ENCODE measurements around the gene ERGIC1. TPM values are rescaled to one million over a fixed set of nuclear protein-coding genes. Genes with fewer than 3 reads are reported as not detected.

The ERGIC1 gene
- total RNA-seq, 1 experiment from 2014 or later: 89.8 TPM

DNA sequence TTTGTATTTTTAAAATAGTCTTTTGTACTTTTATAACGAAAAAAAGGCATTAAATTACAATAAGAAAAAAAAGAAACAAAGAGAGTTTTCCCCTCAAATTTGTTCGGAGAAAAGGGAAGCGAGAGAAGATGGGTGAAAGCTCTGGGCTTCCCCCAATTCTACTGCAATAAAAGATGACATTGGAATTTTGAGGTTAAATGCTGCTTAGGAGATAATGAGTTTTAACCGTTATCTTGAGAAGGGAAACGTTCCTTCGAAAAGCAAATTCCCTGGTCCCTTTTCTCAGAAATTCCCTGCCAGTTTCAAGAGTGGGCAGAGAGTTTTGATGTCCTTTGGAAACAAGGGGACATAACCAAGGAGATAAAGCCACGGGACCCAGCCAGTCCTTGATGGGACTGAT is 18.4 kb upstream of the ERGIC1 start:
- POLR2A ChIA-PET: interaction anchor here (0.5 kb wide), 1 partner anchor 8 kb away, joined by 3 read pairs; no protein-coding TSS in a partner anchor
- no peaks in the 10 kb centered on the region for H3K36me3 Mint-ChIP-seq
- ATAC-seq (no peak), DNase-seq (ENCODE audit: low spot score) (no peak)
- peaks cover 26% of the 10 kb centered on the region for H3K27me3 Mint-ChIP-seq (ENCODE audit: low read depth)
- H3K4me3 Mint-ChIP-seq: no peak overlapping the region
- no peaks in the 10 kb centered on the region for H3K9me3 Mint-ChIP-seq
- no peak for TF ChIP-seq MYBL2 (CRISPR knock-in tag; IDR thresholded peaks at IDR 0.05)
- TF ChIP-seq, protein P1, sequence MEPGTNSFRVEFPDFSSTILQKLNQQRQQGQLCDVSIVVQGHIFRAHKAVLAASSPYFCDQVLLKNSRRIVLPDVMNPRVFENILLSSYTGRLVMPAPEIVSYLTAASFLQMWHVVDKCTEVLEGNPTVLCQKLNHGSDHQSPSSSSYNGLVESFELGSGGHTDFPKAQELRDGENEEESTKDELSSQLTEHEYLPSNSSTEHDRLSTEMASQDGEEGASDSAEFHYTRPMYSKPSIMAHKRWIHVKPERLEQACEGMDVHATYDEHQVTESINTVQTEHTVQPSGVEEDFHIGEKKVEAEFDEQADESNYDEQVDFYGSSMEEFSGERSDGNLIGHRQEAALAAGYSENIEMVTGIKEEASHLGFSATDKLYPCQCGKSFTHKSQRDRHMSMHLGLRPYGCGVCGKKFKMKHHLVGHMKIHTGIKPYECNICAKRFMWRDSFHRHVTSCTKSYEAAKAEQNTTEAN (CRISPR knock-in tag; IDR thresholded peaks at IDR 0.05): no peak
- TF ChIP-seq ZBTB21 (CRISPR knock-in tag; IDR thresholded peaks at IDR 0.05; ENCODE audit: borderline replicate concordance): no peak
- TF ChIP-seq FOXK1 (CRISPR knock-in tag; IDR thresholded peaks at IDR 0.05): no peak
- TF ChIP-seq ZNF396 (CRISPR knock-in tag; IDR thresholded peaks at IDR 0.05; ENCODE audit: borderline replicate concordance): no peak
- TF ChIP-seq TP53 (CRISPR knock-in tag; IDR thresholded peaks at IDR 0.05): no peak
- no peak for TF ChIP-seq SOX15 (CRISPR knock-in tag; IDR thresholded peaks at IDR 0.05)
- TF ChIP-seq OVOL2 (CRISPR knock-in tag; IDR thresholded peaks at IDR 0.05; ENCODE audit: borderline replicate concordance): no peak
- TF ChIP-seq, protein P2, sequence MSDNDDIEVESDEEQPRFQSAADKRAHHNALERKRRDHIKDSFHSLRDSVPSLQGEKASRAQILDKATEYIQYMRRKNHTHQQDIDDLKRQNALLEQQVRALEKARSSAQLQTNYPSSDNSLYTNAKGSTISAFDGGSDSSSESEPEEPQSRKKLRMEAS (CRISPR knock-in tag; IDR thresholded peaks at IDR 0.05): no peak
- TF ChIP-seq, protein P3, sequence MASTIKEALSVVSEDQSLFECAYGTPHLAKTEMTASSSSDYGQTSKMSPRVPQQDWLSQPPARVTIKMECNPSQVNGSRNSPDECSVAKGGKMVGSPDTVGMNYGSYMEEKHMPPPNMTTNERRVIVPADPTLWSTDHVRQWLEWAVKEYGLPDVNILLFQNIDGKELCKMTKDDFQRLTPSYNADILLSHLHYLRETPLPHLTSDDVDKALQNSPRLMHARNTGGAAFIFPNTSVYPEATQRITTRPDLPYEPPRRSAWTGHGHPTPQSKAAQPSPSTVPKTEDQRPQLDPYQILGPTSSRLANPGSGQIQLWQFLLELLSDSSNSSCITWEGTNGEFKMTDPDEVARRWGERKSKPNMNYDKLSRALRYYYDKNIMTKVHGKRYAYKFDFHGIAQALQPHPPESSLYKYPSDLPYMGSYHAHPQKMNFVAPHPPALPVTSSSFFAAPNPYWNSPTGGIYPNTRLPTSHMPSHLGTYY (CRISPR knock-in tag; IDR thresholded peaks at IDR 0.05): no peak
- TF ChIP-seq ELF4 (CRISPR knock-in tag; IDR thresholded peaks at IDR 0.05; ENCODE audit: low read depth): no peak
- TF ChIP-seq, protein P4, sequence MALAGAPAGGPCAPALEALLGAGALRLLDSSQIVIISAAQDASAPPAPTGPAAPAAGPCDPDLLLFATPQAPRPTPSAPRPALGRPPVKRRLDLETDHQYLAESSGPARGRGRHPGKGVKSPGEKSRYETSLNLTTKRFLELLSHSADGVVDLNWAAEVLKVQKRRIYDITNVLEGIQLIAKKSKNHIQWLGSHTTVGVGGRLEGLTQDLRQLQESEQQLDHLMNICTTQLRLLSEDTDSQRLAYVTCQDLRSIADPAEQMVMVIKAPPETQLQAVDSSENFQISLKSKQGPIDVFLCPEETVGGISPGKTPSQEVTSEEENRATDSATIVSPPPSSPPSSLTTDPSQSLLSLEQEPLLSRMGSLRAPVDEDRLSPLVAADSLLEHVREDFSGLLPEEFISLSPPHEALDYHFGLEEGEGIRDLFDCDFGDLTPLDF (CRISPR knock-in tag; IDR thresholded peaks at IDR 0.05): no peak
- no peak for TF ChIP-seq GRHL2 (CRISPR knock-in tag; IDR thresholded peaks at IDR 0.05; ENCODE audit: insufficient replicate concordance, severe bottlenecking)
- TF ChIP-seq, protein P5, sequence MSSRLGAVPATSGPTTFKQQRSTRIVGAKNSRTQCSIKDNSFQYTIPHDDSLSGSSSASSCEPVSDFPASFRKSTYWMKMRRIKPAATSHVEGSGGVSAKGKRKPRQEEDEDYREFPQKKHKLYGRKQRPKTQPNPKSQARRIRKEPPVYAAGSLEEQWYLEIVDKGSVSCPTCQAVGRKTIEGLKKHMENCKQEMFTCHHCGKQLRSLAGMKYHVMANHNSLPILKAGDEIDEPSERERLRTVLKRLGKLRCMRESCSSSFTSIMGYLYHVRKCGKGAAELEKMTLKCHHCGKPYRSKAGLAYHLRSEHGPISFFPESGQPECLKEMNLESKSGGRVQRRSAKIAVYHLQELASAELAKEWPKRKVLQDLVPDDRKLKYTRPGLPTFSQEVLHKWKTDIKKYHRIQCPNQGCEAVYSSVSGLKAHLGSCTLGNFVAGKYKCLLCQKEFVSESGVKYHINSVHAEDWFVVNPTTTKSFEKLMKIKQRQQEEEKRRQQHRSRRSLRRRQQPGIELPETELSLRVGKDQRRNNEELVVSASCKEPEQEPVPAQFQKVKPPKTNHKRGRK (CRISPR knock-in tag; IDR thresholded peaks at IDR 0.05; ENCODE audit: borderline replicate concordance): no peak
- no peak for TF ChIP-seq SMAD3 (CRISPR knock-in tag; IDR thresholded peaks at IDR 0.05; ENCODE audit: borderline replicate concordance)
- TF ChIP-seq NR1H2 (CRISPR knock-in tag; IDR thresholded peaks at IDR 0.05): no peak
- TF ChIP-seq, protein P6, sequence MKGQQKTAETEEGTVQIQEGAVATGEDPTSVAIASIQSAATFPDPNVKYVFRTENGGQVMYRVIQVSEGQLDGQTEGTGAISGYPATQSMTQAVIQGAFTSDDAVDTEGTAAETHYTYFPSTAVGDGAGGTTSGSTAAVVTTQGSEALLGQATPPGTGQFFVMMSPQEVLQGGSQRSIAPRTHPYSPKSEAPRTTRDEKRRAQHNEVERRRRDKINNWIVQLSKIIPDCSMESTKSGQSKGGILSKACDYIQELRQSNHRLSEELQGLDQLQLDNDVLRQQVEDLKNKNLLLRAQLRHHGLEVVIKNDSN (CRISPR knock-in tag; IDR thresholded peaks at IDR 0.05): no peak
- no peak for TF ChIP-seq CREB1 (CRISPR knock-in tag; IDR thresholded peaks at IDR 0.05)
- CTCF ChIA-PET: no interaction called here
- no peaks in the 10 kb centered on the region for H3K4me1 Mint-ChIP-seq
- no peak overlapping the region for H3K27ac Mint-ChIP-seq

DNA sequence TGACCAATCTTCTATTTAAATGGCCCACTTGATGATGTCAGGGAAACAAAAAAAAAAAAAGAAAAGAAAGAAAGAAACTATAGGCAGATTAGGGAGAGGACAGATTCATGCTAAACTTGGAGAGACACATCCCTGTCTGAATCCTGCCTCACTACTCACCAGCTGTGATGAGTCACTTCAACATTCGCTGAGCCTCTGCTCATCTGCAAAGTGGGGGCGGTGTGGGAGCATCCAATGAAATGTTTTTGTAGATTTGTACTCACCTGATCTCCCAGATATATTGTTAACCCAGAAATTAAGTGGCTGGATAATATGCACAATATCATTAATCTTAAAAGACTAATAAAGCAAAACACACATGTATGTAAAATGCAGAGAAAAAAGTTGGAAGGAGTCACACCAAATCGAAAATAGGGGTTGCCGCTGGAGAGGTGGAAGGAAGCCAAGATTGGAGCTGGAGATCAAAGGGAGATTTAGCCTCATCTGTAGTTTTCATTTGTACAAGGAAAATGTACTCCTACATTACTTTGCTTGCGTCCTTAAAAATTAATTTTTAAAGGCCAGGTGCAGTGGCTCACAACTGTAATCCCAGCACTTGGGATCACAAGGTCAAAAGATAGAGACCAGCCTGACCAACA is 17.0 kb upstream of the ERGIC1 start:
- peaks cover 35% of the 10 kb centered on the region for H3K27me3 Mint-ChIP-seq (ENCODE audit: low read depth)
- H3K27ac Mint-ChIP-seq: no peak overlapping the region
- no peaks in the 10 kb centered on the region for H3K9me3 Mint-ChIP-seq
- no peaks in the 10 kb centered on the region for H3K36me3 Mint-ChIP-seq
- no peak for DNase-seq (ENCODE audit: low spot score)
- H3K4me1 Mint-ChIP-seq: no peaks in the 10 kb centered on the region
- ChIA-PET POLR2A (no interaction called here), CTCF (no interaction called here)
- ATAC-seq: no peak
- no peak overlapping the region for H3K4me3 Mint-ChIP-seq
- TF ChIP-seq, protein P3 (CRISPR knock-in tag; IDR thresholded peaks at IDR 0.05): no peak
- TF ChIP-seq CREB1 (CRISPR knock-in tag; IDR thresholded peaks at IDR 0.05) (no peak), ELF4 (CRISPR knock-in tag; IDR thresholded peaks at IDR 0.05; ENCODE audit: low read depth) (no peak), ATF1 (CRISPR knock-in tag; IDR thresholded peaks at IDR 0.05) (no peak), JUN (CRISPR knock-in tag; IDR thresholded peaks at IDR 0.05) (no peak), ZNF232 (CRISPR knock-in tag; IDR thresholded peaks at IDR 0.05) (no peak), EMX1 (CRISPR knock-in tag; IDR thresholded peaks at IDR 0.05) (no peak), JAZF1 (CRISPR knock-in tag; IDR thresholded peaks at IDR 0.05) (no peak)
- TF ChIP-seq, protein P7, sequence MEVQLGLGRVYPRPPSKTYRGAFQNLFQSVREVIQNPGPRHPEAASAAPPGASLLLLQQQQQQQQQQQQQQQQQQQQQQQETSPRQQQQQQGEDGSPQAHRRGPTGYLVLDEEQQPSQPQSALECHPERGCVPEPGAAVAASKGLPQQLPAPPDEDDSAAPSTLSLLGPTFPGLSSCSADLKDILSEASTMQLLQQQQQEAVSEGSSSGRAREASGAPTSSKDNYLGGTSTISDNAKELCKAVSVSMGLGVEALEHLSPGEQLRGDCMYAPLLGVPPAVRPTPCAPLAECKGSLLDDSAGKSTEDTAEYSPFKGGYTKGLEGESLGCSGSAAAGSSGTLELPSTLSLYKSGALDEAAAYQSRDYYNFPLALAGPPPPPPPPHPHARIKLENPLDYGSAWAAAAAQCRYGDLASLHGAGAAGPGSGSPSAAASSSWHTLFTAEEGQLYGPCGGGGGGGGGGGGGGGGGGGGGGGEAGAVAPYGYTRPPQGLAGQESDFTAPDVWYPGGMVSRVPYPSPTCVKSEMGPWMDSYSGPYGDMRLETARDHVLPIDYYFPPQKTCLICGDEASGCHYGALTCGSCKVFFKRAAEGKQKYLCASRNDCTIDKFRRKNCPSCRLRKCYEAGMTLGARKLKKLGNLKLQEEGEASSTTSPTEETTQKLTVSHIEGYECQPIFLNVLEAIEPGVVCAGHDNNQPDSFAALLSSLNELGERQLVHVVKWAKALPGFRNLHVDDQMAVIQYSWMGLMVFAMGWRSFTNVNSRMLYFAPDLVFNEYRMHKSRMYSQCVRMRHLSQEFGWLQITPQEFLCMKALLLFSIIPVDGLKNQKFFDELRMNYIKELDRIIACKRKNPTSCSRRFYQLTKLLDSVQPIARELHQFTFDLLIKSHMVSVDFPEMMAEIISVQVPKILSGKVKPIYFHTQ (CRISPR knock-in tag; IDR thresholded peaks at IDR 0.05): no peak
